Mesendoderm (in vitro differentiated cells): ENCODE measurements around the gene TRPM7. TPM values are rescaled to one million over a fixed set of nuclear protein-coding genes. Genes with fewer than 3 reads are reported as not detected.

Experiments used
- DNase-seq: peaks from one replicate; pipeline ENCODE4 v3.0.0; 2013
- H2AK5ac ChIP-seq: 2 replicates; pipeline ENCODE4 v1.6.1; 2013; ENCODE audit warnings: low read length, inconsistent platforms
- H2BK120ac ChIP-seq: 2 replicates; pipeline ENCODE4 v1.6.1; 2013; ENCODE audit warnings: low read depth, mild to moderate bottlenecking, low read length, moderate library complexity, mixed read lengths
- H2BK15ac ChIP-seq: replicated peaks from 2 replicates; pipeline ENCODE4 v1.6.1; 2013; ENCODE audit warnings: low read depth, mild to moderate bottlenecking, moderate library complexity
- H2BK5ac ChIP-seq: 2 replicates; pipeline ENCODE4 v1.6.1; 2013; ENCODE audit warnings: low read length, inconsistent platforms
- H3K18ac ChIP-seq: 2 replicates; pipeline ENCODE4 v1.6.1; 2013; ENCODE audit warnings: mild to moderate bottlenecking, low read length, mixed read lengths
- H3K23ac ChIP-seq: one replicate; pipeline ENCODE4 v1.6.1; 2013; ENCODE audit warnings: low read length
- H3K27ac ChIP-seq: 2 replicates; pipeline ENCODE4 v1.5.1; 2013; ENCODE audit warnings: low read depth, mild to moderate bottlenecking, inconsistent platforms, low read length, moderate library complexity
- H3K27me3 ChIP-seq: 2 replicates; pipeline ENCODE4 v1.6.1; 2013; ENCODE audit warnings: low read length, control low read depth, mild to moderate bottlenecking, inconsistent platforms; ENCODE audit not compliant: insufficient read depth, poor library complexity
- H3K36me3 ChIP-seq: 2 replicates; pipeline ENCODE4 v1.6.1; 2013; ENCODE audit warnings: low read length, inconsistent platforms; ENCODE audit not compliant: control insufficient read depth, insufficient read depth
- H3K4ac ChIP-seq: one replicate; pipeline ENCODE4 v1.6.1; 2013; ENCODE audit warnings: low read depth, mild to moderate bottlenecking, low read length, moderate library complexity
- H3K4me1 ChIP-seq: 2 replicates; pipeline ENCODE4 v1.6.1; 2013; ENCODE audit warnings: low read depth, low read length, inconsistent platforms; ENCODE audit not compliant: control insufficient read depth
- H3K4me2 ChIP-seq: 2 replicates; pipeline ENCODE4 v1.6.1; 2013; ENCODE audit warnings: low read length
- H3K4me3 ChIP-seq: 2 replicates; pipeline ENCODE4 v1.5.1; 2013; ENCODE audit warnings: mild to moderate bottlenecking, low read length
- H3K56ac ChIP-seq: one replicate; pipeline ENCODE4 v1.6.1; 2013; ENCODE audit warnings: low read length
- H3K79me1 ChIP-seq: 2 replicates; pipeline ENCODE4 v1.6.1; 2013; ENCODE audit warnings: low read length, inconsistent platforms
- H3K79me2 ChIP-seq: 2 replicates; pipeline ENCODE4 v1.6.1; 2013; ENCODE audit warnings: mild to moderate bottlenecking, low read length; ENCODE audit not compliant: control insufficient read depth, insufficient read depth
- H3K9ac ChIP-seq: 2 replicates; pipeline ENCODE4 v1.6.1; 2013; ENCODE audit warnings: low read length, inconsistent platforms
- H4K5ac ChIP-seq: one replicate; pipeline ENCODE4 v1.6.1; 2013; ENCODE audit warnings: low read length
- H4K8ac ChIP-seq: one replicate; pipeline ENCODE4 v1.6.1; 2013; ENCODE audit warnings: low read depth, mild to moderate bottlenecking, control low read depth, low read length, moderate library complexity
- WGBS: extraction: QIAGEN DNeasy Blood & Tissue Kit; methylation state at CpG from one replicate; pipeline ENCODE4 v1.1.7; 2013; ENCODE audit warnings: low lambda C conversion rate, missing lambda C conversion rate; ENCODE audit not compliant: insufficient coverage; ENCODE audit errors: extremely low coverage; 5-methylcytosine and 5-hydroxymethylcytosine counted together
- polyA plus RNA-seq, 2 experiments: library from polyadenylated mRNA; stranded (reverse); fragments of 200-250 nt; gene quantifications; one replicate each; pipeline ENCODE4 v1.2.3, GENCODE V29; 2013

Gene TRPM7, protein sequence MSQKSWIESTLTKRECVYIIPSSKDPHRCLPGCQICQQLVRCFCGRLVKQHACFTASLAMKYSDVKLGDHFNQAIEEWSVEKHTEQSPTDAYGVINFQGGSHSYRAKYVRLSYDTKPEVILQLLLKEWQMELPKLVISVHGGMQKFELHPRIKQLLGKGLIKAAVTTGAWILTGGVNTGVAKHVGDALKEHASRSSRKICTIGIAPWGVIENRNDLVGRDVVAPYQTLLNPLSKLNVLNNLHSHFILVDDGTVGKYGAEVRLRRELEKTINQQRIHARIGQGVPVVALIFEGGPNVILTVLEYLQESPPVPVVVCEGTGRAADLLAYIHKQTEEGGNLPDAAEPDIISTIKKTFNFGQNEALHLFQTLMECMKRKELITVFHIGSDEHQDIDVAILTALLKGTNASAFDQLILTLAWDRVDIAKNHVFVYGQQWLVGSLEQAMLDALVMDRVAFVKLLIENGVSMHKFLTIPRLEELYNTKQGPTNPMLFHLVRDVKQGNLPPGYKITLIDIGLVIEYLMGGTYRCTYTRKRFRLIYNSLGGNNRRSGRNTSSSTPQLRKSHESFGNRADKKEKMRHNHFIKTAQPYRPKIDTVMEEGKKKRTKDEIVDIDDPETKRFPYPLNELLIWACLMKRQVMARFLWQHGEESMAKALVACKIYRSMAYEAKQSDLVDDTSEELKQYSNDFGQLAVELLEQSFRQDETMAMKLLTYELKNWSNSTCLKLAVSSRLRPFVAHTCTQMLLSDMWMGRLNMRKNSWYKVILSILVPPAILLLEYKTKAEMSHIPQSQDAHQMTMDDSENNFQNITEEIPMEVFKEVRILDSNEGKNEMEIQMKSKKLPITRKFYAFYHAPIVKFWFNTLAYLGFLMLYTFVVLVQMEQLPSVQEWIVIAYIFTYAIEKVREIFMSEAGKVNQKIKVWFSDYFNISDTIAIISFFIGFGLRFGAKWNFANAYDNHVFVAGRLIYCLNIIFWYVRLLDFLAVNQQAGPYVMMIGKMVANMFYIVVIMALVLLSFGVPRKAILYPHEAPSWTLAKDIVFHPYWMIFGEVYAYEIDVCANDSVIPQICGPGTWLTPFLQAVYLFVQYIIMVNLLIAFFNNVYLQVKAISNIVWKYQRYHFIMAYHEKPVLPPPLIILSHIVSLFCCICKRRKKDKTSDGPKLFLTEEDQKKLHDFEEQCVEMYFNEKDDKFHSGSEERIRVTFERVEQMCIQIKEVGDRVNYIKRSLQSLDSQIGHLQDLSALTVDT (N-terminal part only)
- polyA plus RNA-seq (2013, experiment 1 of 2) = 12.5 TPM
- polyA plus RNA-seq (2013, experiment 2 of 2) = 12.1 TPM

DNA sequence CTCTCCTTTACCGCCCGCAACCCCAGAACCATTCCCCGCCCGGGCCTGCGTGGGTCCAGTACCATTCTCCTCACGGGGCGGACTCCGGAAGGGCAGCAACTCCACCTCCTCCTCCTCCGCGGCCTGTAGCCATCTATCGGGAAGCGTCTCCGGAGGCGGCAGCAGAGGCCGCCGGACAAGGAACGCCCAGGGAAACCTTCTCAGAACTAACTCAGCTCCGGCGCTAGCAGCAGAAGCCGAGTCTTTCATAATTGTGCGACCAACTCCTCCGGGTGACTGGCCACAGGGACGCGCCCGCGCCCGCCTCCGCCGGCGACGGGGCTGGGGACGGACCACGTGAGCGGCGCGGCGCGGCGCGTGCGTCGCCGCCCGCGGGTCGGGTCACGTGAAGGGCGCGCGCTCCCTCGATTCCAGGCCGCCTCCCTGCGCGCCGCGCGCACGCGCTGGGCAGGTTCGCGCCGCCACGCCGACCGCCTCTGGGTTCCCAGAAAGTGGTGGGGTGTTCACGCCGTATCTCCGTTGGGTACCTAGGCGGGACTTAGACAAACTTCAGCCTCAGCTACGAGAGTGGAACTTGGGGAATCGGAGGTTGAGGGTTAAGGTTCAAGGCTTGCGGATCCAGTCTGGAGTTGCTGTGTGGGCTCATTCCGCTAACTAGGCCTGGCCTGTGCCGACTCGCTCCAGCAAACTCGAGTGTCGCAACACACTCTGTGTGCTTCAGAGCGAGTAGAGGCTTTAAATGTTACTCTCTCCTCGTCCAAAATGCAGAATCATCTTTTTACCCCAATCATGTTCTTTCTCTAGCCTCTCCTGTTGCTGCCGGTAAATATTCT lies at the start of gene TRPM7:
TSS of gene TRPM7 (minus strand) at position 329 of the 833 bp plus-strand sequence. CDS start at position 65, 264 bp downstream.
- Histone ChIP-seq H3K27me3 (no peaks in the 10 kb centered on the region), H3K79me1 (peaks cover 4% of the 10 kb centered on the region), H3K79me2 (peaks cover 31% of the 10 kb centered on the region), H2BK5ac (peak within 1 kb of the TSS; percentile 70), H3K4me2 (peak within 1 kb of the TSS; percentile 92), H2BK15ac (no peak within 1 kb of the TSS), H3K9ac (peak within 1 kb of the TSS; percentile 97), H2AK5ac (no peak within 1 kb of the TSS), H3K36me3 (no peaks in the 10 kb centered on the region), H4K5ac (no peak within 1 kb of the TSS), H3K27ac (peak within 1 kb of the TSS; percentile 71), H3K4me1 (no peaks in the 10 kb centered on the region), H4K8ac (no peak within 1 kb of the TSS), H3K23ac (no peak within 1 kb of the TSS), H3K18ac (peak within 1 kb of the TSS; percentile 8), H3K56ac (peak within 1 kb of the TSS; percentile 98), H3K4ac (no peak within 1 kb of the TSS), H3K4me3 (peak within 1 kb of the TSS; percentile 95), H2BK120ac (no peak within 1 kb of the TSS)
- no CpG with 5 or more reads among the region's 80 CpGs for whole genome bisulfite sequencing
- DNase-seq = peak; percentile 91

DNA sequence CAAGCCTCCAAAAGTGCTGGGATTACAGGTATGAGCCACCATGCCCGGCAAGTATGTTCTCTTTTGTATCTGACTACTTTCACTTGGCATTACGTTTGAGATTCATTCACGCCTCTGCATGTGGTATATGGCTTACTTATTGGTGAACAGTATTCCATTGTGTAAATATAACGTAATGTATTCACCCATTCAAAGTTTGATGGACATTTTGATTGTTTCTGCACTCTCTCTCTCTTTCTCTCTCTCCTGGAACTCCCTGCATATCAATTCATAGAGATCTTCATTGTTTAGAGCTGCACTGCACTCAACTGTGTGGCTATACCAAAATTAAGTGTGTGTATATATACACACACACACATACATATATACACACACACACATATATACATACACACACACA lies 48.6 kb upstream of the TRPM7 start:
- no peak for DNase-seq
- H3K4me3 ChIP-seq = no peak overlapping the region
- no peak overlapping the region for H3K4ac ChIP-seq
- no peaks in the 10 kb centered on the region for H3K79me2 ChIP-seq
- H3K56ac ChIP-seq = no peak overlapping the region
- no peak overlapping the region for H3K23ac ChIP-seq
- H2BK120ac ChIP-seq = no peak overlapping the region
- H2BK5ac ChIP-seq = no peak overlapping the region
- no peak overlapping the region for H3K4me2 ChIP-seq
- H4K5ac ChIP-seq = no peak overlapping the region
- no peaks in the 10 kb centered on the region for H3K27me3 ChIP-seq
- no peak overlapping the region for H2BK15ac ChIP-seq
- peaks cover 2% of the 10 kb centered on the region for H3K36me3 ChIP-seq
- WGBS = no CpG with 5 or more reads among the region's 4 CpGs
- H3K79me1 ChIP-seq = no peaks in the 10 kb centered on the region
- H3K27ac ChIP-seq = no peak overlapping the region
- no peak overlapping the region for H2AK5ac ChIP-seq
- no peak overlapping the region for H4K8ac ChIP-seq
- no peak overlapping the region for H3K18ac ChIP-seq
- H3K4me1 ChIP-seq = no peaks in the 10 kb centered on the region
- H3K9ac ChIP-seq = no peak overlapping the region

DNA sequence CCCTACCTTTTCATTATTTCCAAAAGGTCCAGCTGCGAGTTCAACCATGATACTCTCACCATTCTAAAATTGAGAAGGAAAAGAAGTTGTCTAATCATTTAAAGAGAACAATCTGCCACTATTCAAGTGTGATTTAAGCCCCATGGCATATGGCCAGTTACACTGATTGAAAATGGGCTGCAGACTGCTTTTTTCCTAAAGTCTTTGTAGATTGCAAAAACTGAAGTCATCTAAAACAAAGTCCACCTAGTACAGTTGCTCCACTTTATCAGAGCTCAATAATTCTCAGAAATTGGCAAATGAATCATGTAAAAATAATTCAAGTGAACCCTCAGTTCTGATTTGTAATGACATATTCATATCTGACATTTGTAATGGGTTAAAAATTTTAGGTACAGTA lies 39.7 kb upstream of the TRPM7 start:
- Histone ChIP-seq H3K36me3 (peaks cover 4% of the 10 kb centered on the region), H3K18ac (no peak overlapping the region), H3K56ac (no peak overlapping the region), H3K9ac (no peak overlapping the region), H3K79me1 (no peaks in the 10 kb centered on the region), H3K23ac (no peak overlapping the region), H4K5ac (no peak overlapping the region), H3K4me1 (no peaks in the 10 kb centered on the region), H3K4ac (no peak overlapping the region), H3K27ac (no peak overlapping the region), H2BK5ac (no peak overlapping the region), H3K4me3 (no peak overlapping the region), H2BK15ac (no peak overlapping the region), H2AK5ac (no peak overlapping the region), H4K8ac (no peak overlapping the region), H3K4me2 (no peak overlapping the region), H3K27me3 (no peaks in the 10 kb centered on the region), H3K79me2 (no peaks in the 10 kb centered on the region), H2BK120ac (no peak overlapping the region)
- DNase-seq = no peak
- no CpG with 5 or more reads among the region's 1 CpG for WGBS

DNA sequence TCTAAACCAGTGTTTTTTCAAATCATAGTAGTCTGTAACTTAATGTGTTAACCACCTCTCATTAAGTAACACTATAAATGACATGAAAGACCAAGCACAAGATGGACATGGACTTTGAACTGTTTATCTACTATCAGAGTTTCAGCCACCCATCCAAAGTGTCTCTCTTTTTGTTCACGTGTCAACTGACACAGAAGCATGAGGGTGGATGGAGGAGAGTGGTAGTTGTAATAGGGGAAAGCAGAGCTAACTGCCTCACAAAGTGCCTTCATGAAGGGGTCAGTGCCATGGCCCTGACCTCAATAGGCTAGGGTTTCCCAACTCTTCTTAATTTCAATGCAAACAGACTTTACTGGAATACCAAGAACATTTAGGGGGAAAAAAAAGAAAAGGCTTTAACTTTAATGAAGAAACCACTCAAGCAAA lies 32.1 kb upstream of the TRPM7 start:
- H3K56ac ChIP-seq = no peak overlapping the region
- H2AK5ac ChIP-seq = no peak overlapping the region
- H3K9ac ChIP-seq = no peak overlapping the region
- H3K23ac ChIP-seq = no peak overlapping the region
- no peaks in the 10 kb centered on the region for H3K79me1 ChIP-seq
- no peak overlapping the region for H4K5ac ChIP-seq
- no peak overlapping the region for H3K27ac ChIP-seq
- DNase-seq = no peak
- no peak overlapping the region for H3K4me3 ChIP-seq
- H4K8ac ChIP-seq = no peak overlapping the region
- no peaks in the 10 kb centered on the region for H3K27me3 ChIP-seq
- no peak overlapping the region for H2BK5ac ChIP-seq
- H3K4me2 ChIP-seq = no peak overlapping the region
- no peaks in the 10 kb centered on the region for H3K4me1 ChIP-seq
- no peak overlapping the region for H3K4ac ChIP-seq
- no peak overlapping the region for H2BK120ac ChIP-seq
- H3K18ac ChIP-seq = no peak overlapping the region
- H3K79me2 ChIP-seq = no peaks in the 10 kb centered on the region
- WGBS = no CpG with 5 or more reads among the region's 1 CpG
- H3K36me3 ChIP-seq = no peaks in the 10 kb centered on the region
- no peak overlapping the region for H2BK15ac ChIP-seq

DNA sequence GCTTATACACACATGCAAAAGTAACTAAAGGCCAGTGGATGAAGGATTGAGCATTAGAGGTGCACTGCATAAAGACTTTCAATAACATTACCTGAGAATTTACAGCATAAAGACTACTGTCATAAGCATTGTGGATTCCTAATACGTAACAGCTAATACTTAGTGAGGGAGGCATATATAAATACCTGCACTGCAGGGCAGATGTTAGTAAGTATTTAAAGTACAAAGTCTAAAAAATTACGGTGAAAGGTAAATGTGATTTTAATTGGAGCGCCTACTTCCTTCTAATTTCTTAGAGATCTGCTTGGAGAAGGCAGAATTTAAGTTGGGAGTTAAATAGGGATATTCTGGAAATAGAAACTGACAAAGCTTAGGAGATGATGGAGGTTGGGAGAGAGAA lies 25.4 kb upstream of the TRPM7 start:
- no peak overlapping the region for H3K27ac ChIP-seq
- H4K5ac ChIP-seq = no peak overlapping the region
- H3K18ac ChIP-seq = no peak overlapping the region
- H2BK15ac ChIP-seq = no peak overlapping the region
- DNase-seq = no peak
- H3K27me3 ChIP-seq = no peaks in the 10 kb centered on the region
- WGBS = no CpG with 5 or more reads among the region's 3 CpGs
- no peak overlapping the region for H2BK5ac ChIP-seq
- no peak overlapping the region for H4K8ac ChIP-seq
- H3K4me2 ChIP-seq = no peak overlapping the region
- H3K79me1 ChIP-seq = no peaks in the 10 kb centered on the region
- H3K9ac ChIP-seq = no peak overlapping the region
- H3K4ac ChIP-seq = no peak overlapping the region
- H3K36me3 ChIP-seq = no peaks in the 10 kb centered on the region
- no peak overlapping the region for H2BK120ac ChIP-seq
- H3K79me2 ChIP-seq = no peaks in the 10 kb centered on the region
- H3K23ac ChIP-seq = no peak overlapping the region
- no peak overlapping the region for H2AK5ac ChIP-seq
- no peak overlapping the region for H3K56ac ChIP-seq
- H3K4me3 ChIP-seq = no peak overlapping the region
- no peaks in the 10 kb centered on the region for H3K4me1 ChIP-seq
